Measurements from ENCODE around the gene EYA2. TPM values are rescaled to one million over a fixed set of nuclear protein-coding genes. Genes with fewer than 3 reads are reported as not detected.

EYA2 gene
- total RNA-seq, 1 donor from 2014 or later: not detected

GRCh38 chr20:46937533-46938226 is 43.0 kb downstream of the EYA2 start:
- Mint-ChIP-seq H3K9me3 (no peaks in the 10 kb centered on the region), H3K4me1 (ENCODE audit: low read depth) (no peaks in the 10 kb centered on the region), H3K36me3 (ENCODE audit: low read depth) (no peaks in the 10 kb centered on the region), H3K27me3 (ENCODE audit: low read depth) (no peaks in the 10 kb centered on the region), H3K27ac (no peak overlapping the region), H3K4me3 (ENCODE audit: low read depth) (no peak overlapping the region)
- intact Hi-C loops (cut with micrococcal nuclease): no loop called here
- DNase-seq (ENCODE audit: low spot score): no peak

GRCh38 chr20:46938434-46938833 is 43.8 kb downstream of the EYA2 start:
- Mint-ChIP-seq H3K27ac (no peak overlapping the region), H3K27me3 (ENCODE audit: low read depth) (no peaks in the 10 kb centered on the region), H3K36me3 (ENCODE audit: low read depth) (no peaks in the 10 kb centered on the region), H3K4me3 (ENCODE audit: low read depth) (no peak overlapping the region), H3K9me3 (no peaks in the 10 kb centered on the region), H3K4me1 (ENCODE audit: low read depth) (no peaks in the 10 kb centered on the region)
- DNase-seq (ENCODE audit: low spot score): no peak
- intact Hi-C loops (cut with micrococcal nuclease): no loop called here

- H3K36me3 Mint-ChIP-seq (ENCODE audit: low read depth): no peaks in the 10 kb centered on the region
- H3K27ac Mint-ChIP-seq: no peak overlapping the region
- no peaks in the 10 kb centered on the region for H3K4me1 Mint-ChIP-seq (ENCODE audit: low read depth)
- H3K27me3 Mint-ChIP-seq (ENCODE audit: low read depth): no peaks in the 10 kb centered on the region
- H3K4me3 Mint-ChIP-seq (ENCODE audit: low read depth): no peak overlapping the region
- DNase-seq (ENCODE audit: low spot score): no peak
- intact Hi-C loops (cut with micrococcal nuclease): no loop called here
- no peaks in the 10 kb centered on the region for H3K9me3 Mint-ChIP-seq
Measured at GRCh38 chr20:46939031-46939965, 44.7 kb downstream of the EYA2 start.

GRCh38 chr20:46940616-46941015 is 46.0 kb downstream of the EYA2 start:
- Mint-ChIP-seq H3K27ac (no peak overlapping the region), H3K27me3 (ENCODE audit: low read depth) (no peaks in the 10 kb centered on the region), H3K4me3 (ENCODE audit: low read depth) (no peak overlapping the region), H3K9me3 (no peaks in the 10 kb centered on the region), H3K36me3 (ENCODE audit: low read depth) (no peaks in the 10 kb centered on the region), H3K4me1 (ENCODE audit: low read depth) (no peaks in the 10 kb centered on the region)
- no peak for DNase-seq (ENCODE audit: low spot score)
- intact Hi-C loops (cut with micrococcal nuclease): no loop called here

GRCh38 chr20:46941404-46941803 is 46.8 kb downstream of the EYA2 start:
- no peak for DNase-seq (ENCODE audit: low spot score)
- intact Hi-C loops (cut with micrococcal nuclease): no loop called here
- no peaks in the 10 kb centered on the region for H3K9me3 Mint-ChIP-seq
- no peaks in the 10 kb centered on the region for H3K36me3 Mint-ChIP-seq (ENCODE audit: low read depth)
- no peak overlapping the region for H3K4me3 Mint-ChIP-seq (ENCODE audit: low read depth)
- no peak overlapping the region for H3K27ac Mint-ChIP-seq
- no peaks in the 10 kb centered on the region for H3K4me1 Mint-ChIP-seq (ENCODE audit: low read depth)
- no peaks in the 10 kb centered on the region for H3K27me3 Mint-ChIP-seq (ENCODE audit: low read depth)

- intact Hi-C loops (cut with micrococcal nuclease): no loop called here
- peaks cover 6% of the 10 kb centered on the region for H3K27me3 Mint-ChIP-seq (ENCODE audit: low read depth)
- no peak overlapping the region for H3K27ac Mint-ChIP-seq
- no peaks in the 10 kb centered on the region for H3K9me3 Mint-ChIP-seq
- no peaks in the 10 kb centered on the region for H3K4me1 Mint-ChIP-seq (ENCODE audit: low read depth)
- no peak overlapping the region for H3K4me3 Mint-ChIP-seq (ENCODE audit: low read depth)
- DNase-seq (ENCODE audit: low spot score): no peak
- no peaks in the 10 kb centered on the region for H3K36me3 Mint-ChIP-seq (ENCODE audit: low read depth)
Measured at GRCh38 chr20:46943861-46944591, 49.4 kb downstream of the EYA2 start.

GRCh38 chr20:46945465-46945864 is 50.8 kb downstream of the EYA2 start:
- DNase-seq (ENCODE audit: low spot score): no peak
- Mint-ChIP-seq H3K9me3 (no peaks in the 10 kb centered on the region), H3K27ac (no peak overlapping the region), H3K27me3 (ENCODE audit: low read depth) (peaks cover 6% of the 10 kb centered on the region), H3K36me3 (ENCODE audit: low read depth) (no peaks in the 10 kb centered on the region), H3K4me3 (ENCODE audit: low read depth) (no peak overlapping the region), H3K4me1 (ENCODE audit: low read depth) (no peaks in the 10 kb centered on the region)
- intact Hi-C loops (cut with micrococcal nuclease): no loop called here

- Mint-ChIP-seq H3K4me1 (ENCODE audit: low read depth) (no peaks in the 10 kb centered on the region), H3K27me3 (ENCODE audit: low read depth) (peaks cover 6% of the 10 kb centered on the region), H3K27ac (no peak overlapping the region), H3K9me3 (no peaks in the 10 kb centered on the region), H3K4me3 (ENCODE audit: low read depth) (no peak overlapping the region), H3K36me3 (ENCODE audit: low read depth) (no peaks in the 10 kb centered on the region)
- intact Hi-C loops (cut with micrococcal nuclease): no loop called here
- no peak for DNase-seq (ENCODE audit: low spot score)
Measured at GRCh38 chr20:46946181-46946624, 51.6 kb downstream of the EYA2 start.

- Mint-ChIP-seq H3K4me1 (ENCODE audit: low read depth) (peaks cover under 1% of the 10 kb centered on the region), H3K9me3 (no peaks in the 10 kb centered on the region), H3K27ac (no peak overlapping the region), H3K4me3 (ENCODE audit: low read depth) (no peak overlapping the region), H3K36me3 (ENCODE audit: low read depth) (no peaks in the 10 kb centered on the region), H3K27me3 (ENCODE audit: low read depth) (peaks cover 6% of the 10 kb centered on the region)
- DNase-seq (ENCODE audit: low spot score): no peak
- intact Hi-C loops (cut with micrococcal nuclease): no loop called here
Measured at GRCh38 chr20:46946796-46947195, 52.2 kb downstream of the EYA2 start.

- Mint-ChIP-seq H3K27ac (no peak overlapping the region), H3K9me3 (no peaks in the 10 kb centered on the region), H3K4me3 (ENCODE audit: low read depth) (no peak overlapping the region), H3K27me3 (ENCODE audit: low read depth) (peaks cover 6% of the 10 kb centered on the region), H3K4me1 (ENCODE audit: low read depth) (peaks cover 4% of the 10 kb centered on the region), H3K36me3 (ENCODE audit: low read depth) (no peaks in the 10 kb centered on the region)
- no peak for DNase-seq (ENCODE audit: low spot score)
- intact Hi-C loops (cut with micrococcal nuclease): no loop called here
Measured at GRCh38 chr20:46948081-46948480, 53.4 kb downstream of the EYA2 start.

- Mint-ChIP-seq H3K27me3 (ENCODE audit: low read depth) (peaks cover 6% of the 10 kb centered on the region), H3K4me1 (ENCODE audit: low read depth) (peaks cover 4% of the 10 kb centered on the region), H3K4me3 (ENCODE audit: low read depth) (no peak overlapping the region), H3K36me3 (ENCODE audit: low read depth) (no peaks in the 10 kb centered on the region), H3K27ac (no peak overlapping the region), H3K9me3 (peaks cover 5% of the 10 kb centered on the region)
- DNase-seq (ENCODE audit: low spot score): no peak
- intact Hi-C loops (cut with micrococcal nuclease): no loop called here
Measured at GRCh38 chr20:46951405-46951804, 56.8 kb downstream of the EYA2 start.

- DNase-seq (ENCODE audit: low spot score): no peak
- Mint-ChIP-seq H3K27ac (no peak overlapping the region), H3K27me3 (ENCODE audit: low read depth) (peaks cover 6% of the 10 kb centered on the region), H3K36me3 (ENCODE audit: low read depth) (no peaks in the 10 kb centered on the region), H3K9me3 (peaks cover 7% of the 10 kb centered on the region), H3K4me1 (ENCODE audit: low read depth) (peaks cover 4% of the 10 kb centered on the region), H3K4me3 (ENCODE audit: low read depth) (no peak overlapping the region)
- intact Hi-C loops (cut with micrococcal nuclease): no loop called here
Measured at GRCh38 chr20:46951840-46952497, 57.3 kb downstream of the EYA2 start.
